GM12874 (cell line): ENCODE results near the gene DCP1B.

ENCODE experiments used
- TF ChIP-seq, protein P1 (sequence below): IDR thresholded peaks from 2 replicates; pipeline ENCODE4 v1.5.1; 2011; ENCODE audit warnings: low read depth, mild to moderate bottlenecking, control low read depth, low read length, moderate library complexity; ENCODE audit not compliant: insufficient read depth

The DCP1B gene

GRCh38 chr12:1984759-1985158, 19.5 kb downstream of the DCP1B start:
- TF ChIP-seq, protein P1, sequence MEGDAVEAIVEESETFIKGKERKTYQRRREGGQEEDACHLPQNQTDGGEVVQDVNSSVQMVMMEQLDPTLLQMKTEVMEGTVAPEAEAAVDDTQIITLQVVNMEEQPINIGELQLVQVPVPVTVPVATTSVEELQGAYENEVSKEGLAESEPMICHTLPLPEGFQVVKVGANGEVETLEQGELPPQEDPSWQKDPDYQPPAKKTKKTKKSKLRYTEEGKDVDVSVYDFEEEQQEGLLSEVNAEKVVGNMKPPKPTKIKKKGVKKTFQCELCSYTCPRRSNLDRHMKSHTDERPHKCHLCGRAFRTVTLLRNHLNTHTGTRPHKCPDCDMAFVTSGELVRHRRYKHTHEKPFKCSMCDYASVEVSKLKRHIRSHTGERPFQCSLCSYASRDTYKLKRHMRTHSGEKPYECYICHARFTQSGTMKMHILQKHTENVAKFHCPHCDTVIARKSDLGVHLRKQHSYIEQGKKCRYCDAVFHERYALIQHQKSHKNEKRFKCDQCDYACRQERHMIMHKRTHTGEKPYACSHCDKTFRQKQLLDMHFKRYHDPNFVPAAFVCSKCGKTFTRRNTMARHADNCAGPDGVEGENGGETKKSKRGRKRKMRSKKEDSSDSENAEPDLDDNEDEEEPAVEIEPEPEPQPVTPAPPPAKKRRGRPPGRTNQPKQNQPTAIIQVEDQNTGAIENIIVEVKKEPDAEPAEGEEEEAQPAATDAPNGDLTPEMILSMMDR = no peak

- TF ChIP-seq, protein P1 = no peak
Measured at GRCh38 chr12:1980282-1980681, 24.0 kb downstream of the DCP1B start.

DNA sequence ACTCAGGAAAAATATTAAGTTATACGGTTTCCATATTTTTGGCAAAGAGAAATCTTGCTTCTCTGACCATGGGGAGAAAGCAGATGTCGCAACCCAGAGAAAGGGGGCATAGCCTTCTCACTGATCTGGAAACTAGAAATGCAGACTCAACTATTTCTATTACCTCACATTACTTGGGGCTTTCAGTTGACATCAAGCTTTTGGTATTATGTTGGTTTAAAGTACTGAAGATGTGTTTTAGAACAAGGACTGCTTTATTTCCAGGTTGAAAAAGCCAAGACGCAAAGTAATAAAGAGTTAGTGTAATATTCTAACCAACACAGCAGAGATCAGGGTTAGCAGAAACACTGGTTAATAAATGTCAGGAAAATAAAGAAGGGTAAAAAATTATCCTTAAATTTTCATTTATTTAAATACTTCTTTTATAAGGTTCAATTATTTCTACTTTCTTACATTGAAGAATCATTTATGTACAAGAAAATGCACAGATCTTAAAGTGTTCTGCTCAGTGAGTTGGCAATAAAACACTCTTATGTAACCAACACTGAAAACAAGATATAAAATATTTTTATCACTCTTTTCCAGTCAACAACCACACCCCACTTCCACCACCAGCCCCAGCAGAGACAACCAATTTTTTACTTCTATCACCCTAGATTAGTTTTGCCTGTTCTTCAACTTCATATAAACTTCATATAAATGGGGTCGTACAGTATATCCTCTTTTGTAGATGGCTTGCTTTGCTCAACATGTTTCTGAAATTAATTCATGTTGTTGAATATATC, 26.0 kb downstream of the DCP1B start:
- TF ChIP-seq, protein P1 = no peak

DNA sequence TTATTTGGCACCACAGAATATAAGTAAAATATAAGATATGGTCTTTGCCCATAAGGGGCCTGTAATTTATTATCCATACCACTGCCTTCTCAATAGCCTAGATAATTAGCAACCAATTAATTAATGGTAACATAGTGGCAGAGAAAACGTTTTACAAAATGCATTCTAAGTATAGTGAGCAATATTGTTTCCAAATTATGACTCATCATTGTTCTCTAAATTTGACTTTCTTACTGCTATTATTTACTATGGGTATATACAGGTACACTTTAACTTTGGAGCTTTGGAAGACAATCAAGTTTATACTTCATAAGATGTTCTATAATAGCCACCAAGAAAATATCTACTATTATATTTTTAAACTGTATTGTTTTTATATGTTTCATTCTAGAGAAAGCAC, 26.7 kb downstream of the DCP1B start:
- TF ChIP-seq, protein P1 = no peak

DNA sequence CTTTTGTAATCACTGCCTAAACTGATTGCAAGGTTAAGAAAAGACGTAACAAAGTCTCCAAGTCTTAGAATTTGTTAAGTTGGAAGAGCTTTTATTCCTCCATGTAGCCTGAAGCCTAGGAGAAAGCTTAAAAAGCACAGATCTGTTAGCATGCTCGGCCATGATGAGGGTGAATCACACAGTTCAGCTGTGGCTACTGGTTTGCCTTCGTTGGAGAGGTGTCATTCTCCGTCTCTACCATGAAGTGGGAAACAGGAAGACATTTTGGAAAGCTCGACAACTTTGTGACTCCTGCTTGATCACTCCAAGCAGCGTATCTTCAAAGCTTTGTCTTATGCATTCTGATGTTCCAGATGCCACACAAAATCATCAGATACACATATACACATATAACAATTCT, 27.1 kb downstream of the DCP1B start:
- TF ChIP-seq, protein P1 = no peak

GRCh38 chr12:1974812-1975211, 29.4 kb downstream of the DCP1B start:
- TF ChIP-seq, protein P1 = no peak

- TF ChIP-seq, protein P1 = no peak
Measured at GRCh38 chr12:1972856-1973317, 31.4 kb downstream of the DCP1B start.
